GM18868 (cell line): ENCODE results near the gene OMA1.
"Not testable (repeated sequence)": the region's sequence is repeated elsewhere in the genome, so short reads cannot be mapped to it uniquely, and the experiment has no call there.

ENCODE experiments used
- ATAC-seq: cut with Tn5 transposase; IDR thresholded peaks from one replicate; pipeline ENCODE4 v1.9.1; 2021; ENCODE audit warnings: mild to moderate bottlenecking, moderate library complexity; ENCODE audit not compliant: unreplicated experiment

OMA1 gene

DNA sequence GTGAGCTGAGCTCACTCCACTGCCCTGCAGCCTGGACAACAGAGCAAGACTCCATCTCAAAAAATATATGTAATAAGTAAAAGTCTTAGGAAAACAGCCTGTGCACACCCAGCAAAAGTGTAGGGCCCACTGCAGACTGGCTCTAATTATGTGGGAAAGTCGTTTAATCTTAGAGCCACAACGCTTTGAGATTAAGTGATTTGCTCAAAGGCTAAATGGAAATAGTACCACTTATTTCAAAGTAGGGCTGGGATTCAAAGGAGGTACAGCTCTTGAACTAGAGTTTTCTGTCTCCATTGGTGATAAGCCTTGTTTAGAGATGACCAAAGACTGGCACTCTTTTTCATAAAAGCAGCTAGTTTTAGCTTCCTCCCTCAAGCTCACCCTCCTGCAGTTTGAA lies 28.3 kb upstream of the OMA1 start:
- ATAC-seq = no peak

DNA sequence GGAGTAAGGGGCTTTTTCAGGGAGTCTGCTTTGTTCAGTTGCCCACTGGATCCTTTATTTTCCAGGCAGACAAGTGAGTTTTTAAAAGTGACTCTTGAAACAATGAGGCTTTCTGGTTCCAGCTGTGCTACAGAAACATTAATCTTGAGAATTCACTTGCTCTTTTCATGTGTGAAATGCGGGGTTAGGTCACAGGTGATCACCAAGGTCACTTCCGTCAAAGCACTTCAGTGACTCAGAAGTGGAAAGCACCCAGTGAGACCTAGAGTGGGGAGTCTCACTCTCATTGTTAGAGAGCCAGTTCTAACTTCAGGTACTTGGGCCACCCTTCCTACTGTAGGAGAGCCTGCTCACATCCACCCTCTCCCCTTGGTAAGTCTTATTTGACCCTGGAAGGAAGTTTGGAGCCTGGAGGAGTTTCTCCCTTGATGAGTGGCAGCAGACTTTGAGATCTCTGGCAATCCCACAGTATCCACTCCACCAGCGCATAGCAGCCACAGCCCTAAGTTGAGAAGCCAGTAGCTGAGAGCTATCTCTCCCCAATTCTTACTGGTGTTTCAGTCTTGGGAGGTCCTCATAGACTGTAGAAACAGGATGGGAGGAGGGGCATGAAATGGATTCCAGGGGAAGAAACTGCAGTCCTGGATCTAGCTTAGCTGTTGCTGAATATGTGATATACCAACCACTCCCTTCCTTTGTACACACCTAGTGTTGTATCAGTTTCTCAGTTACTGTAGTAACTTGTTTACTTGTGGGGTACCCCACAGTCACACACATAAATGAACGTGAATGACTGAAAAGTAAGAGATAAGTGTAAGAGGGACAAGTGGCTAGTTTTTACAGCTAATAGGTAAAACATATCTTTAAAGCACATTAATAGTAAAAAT lies 27.4 kb upstream of the OMA1 start:
- ATAC-seq = peak; percentile 86

GRCh38 chr1:58573138-58573537 lies 26.6 kb upstream of the OMA1 start:
- ATAC-seq = peak; percentile 30

- ATAC-seq = no peak
Measured at GRCh38 chr1:58572690-58573089, 26.2 kb upstream of the OMA1 start.

- ATAC-seq = no peak
Measured at GRCh38 chr1:58571616-58572015, 25.1 kb upstream of the OMA1 start.

- ATAC-seq = no peak
Measured at GRCh38 chr1:58570817-58571216, 24.3 kb upstream of the OMA1 start.

GRCh38 chr1:58570094-58570493 lies 23.6 kb upstream of the OMA1 start:
- ATAC-seq = no peak

DNA sequence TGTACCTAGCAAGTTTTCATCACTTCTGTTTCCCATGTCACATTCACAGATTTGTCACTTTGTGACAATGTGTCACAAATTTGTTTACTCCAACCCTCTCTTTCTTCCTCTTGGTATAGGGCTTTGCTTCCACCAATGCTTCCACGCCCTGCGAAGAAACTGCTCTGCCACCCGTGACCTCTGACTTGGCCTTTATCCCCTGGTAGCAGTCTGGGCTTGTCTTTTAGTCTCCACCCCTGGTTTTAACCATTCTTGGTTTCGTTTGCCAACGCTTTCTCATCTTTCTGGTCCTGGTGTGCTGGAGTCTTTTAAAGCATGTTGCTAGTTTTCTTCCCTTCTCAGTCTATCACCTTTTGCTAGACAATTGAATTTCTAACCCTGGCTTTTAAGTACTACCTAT lies 22.4 kb upstream of the OMA1 start:
- ATAC-seq = no peak

GRCh38 chr1:58568271-58568860 lies 21.8 kb upstream of the OMA1 start:
- ATAC-seq = no peak

DNA sequence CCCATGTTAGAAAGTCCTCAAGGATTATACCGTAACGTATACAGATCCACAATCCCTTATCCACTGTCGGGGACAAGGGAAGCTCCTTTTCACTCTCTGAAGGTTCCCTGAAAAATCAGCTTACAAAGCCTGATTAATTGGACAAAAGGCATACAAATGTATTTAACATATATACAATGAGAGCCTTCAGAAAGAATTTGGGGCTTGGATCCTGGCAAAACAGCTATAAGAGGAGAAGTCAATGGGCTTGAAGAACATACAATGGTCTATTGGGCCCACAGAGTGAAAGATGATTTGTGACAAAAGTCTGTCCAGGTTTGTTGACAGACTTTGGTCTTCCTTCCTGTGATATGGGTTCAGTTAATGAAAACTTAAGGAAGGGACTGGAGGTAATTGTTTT lies 19.8 kb upstream of the OMA1 start:
- ATAC-seq = no peak

DNA sequence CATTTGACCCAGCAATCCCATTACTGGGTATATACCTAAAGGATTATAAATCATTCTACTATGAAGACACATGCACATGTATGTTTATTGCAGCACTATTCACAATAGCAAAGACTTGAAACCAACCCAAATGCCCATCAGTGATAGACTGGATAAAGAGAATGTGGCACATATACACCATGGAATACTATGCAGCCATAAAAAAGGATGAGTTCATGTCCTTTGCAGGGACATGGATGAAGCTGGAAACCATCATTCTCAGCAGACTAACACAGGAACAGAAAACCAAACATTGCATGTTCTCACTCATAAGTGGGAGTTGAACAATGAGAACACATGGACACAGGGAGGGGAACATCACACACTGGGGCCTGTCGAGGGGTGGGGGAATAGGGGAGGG lies 17.2 kb upstream of the OMA1 start:
- ATAC-seq = not testable (repeated sequence)

GRCh38 chr1:58561633-58562032 lies 15.1 kb upstream of the OMA1 start:
- no peak for ATAC-seq

- no peak for ATAC-seq
Measured at GRCh38 chr1:58555393-58555792, 8.9 kb upstream of the OMA1 start.

GRCh38 chr1:58551186-58552140 lies 4.9 kb upstream of the OMA1 start:
- no peak for ATAC-seq

- not testable (repeated sequence) for ATAC-seq
Measured at GRCh38 chr1:58549291-58549690, 2.8 kb upstream of the OMA1 start.

- ATAC-seq = no peak
Measured at GRCh38 chr1:58548371-58548770, 1.8 kb upstream of the OMA1 start.

DNA sequence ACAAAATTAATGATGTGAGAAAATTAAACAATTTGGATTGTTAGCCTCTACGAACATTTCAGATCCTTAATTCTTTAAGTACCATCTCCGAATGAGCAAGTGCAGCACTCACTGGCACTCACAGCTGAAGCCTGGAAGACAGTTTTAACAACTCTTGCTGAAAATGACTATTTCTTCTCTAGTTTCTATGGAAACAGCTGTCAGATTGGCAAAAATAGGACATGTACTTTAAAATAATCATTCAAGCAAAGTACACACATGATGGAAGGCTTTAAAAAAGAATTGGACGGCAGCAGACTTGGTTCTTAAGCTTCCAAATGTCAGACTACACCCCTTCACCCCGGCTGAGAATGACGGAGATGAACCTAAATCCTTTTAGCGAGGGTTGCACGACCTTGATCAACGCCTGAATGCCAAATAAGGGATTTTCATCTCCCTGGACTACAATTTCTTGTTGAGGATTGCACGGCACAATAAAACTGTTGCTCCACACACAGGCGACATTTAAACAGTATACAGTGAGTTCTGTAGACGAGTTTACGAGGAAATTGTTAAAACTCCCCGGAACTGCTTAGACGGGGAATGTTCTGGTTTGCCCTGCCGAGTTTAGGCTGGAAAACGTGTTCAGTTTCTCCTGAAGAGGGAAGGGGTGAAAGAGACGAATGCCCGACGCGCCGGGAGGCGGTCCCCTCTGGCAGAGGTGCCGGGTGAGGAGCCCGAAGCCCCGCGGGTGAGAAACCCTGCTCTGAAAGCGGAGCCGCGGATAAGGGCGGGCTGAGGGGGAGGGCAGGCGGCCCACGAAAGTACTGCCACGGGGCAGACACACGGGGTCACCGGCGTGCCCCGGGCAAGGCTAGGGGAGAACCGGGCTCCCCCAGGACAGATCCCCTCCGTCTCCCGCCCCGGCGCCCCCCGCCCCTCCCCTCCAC lies 671 bp downstream of the OMA1 start:
- peak; percentile 70 for ATAC-seq

GRCh38 chr1:58543260-58543659 lies 3.3 kb downstream of the OMA1 start:
- ATAC-seq = no peak

- no peak for ATAC-seq
Measured at GRCh38 chr1:58539553-58539952, 7.0 kb downstream of the OMA1 start.

DNA sequence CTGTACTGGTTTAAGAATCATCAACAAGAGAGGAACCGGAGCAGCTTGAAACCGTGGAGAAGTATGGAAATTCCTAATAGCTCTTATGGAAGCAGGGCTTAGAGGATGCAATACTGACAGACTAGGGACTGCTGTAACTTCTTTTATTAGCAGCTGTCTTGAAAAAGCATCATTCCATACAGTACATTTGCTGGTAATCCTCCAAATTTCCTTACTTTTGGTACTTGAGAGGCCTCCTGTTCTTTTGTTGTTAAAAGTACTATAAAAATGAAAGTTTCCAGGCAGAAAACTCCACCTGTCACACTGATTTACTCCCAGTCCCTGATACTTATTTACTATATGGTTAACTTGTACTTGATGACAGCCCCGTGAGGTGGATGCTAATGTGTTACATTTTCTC lies 7.7 kb downstream of the OMA1 start:
- ATAC-seq = no peak
